Ascending aorta (tissue), 2 donors: Measurements from ENCODE around the gene IL15. TPM values are rescaled to one million over a fixed set of nuclear protein-coding genes. Genes with fewer than 3 reads are reported as not detected.

Experiments used
- DNase-seq, 2 donors: peaks; one replicate each; pipeline ENCODE4 v3.0.0-alpha.2; 2019; ENCODE audit warnings: low spot score in 2 of 2
- H3K27ac ChIP-seq, 2 donors: fragments of 200-600 bp; sonication (generic); one replicate each; pipeline ENCODE4 v1.5.1; 2016 to 2017; ENCODE audit warnings: mild to moderate bottlenecking in 1 of 2
- H3K27me3 ChIP-seq: fragments of 200-600 bp; sonication (generic); one replicate; pipeline ENCODE4 v1.5.1; 2017
- H3K36me3 ChIP-seq, 2 donors: fragments of 200-600 bp; sonication (generic); one replicate each; pipeline ENCODE4 v1.5.1; 2016
- H3K4me1 ChIP-seq, 2 donors: fragments of 200-600 bp; sonication (generic); one replicate each; pipeline ENCODE4 v1.5.1; 2016 to 2017; ENCODE audit warnings: mild to moderate bottlenecking in 1 of 2
- H3K4me3 ChIP-seq, 2 donors: fragments of 200-600 bp; sonication (generic); one replicate each; pipeline ENCODE4 v1.5.1; 2016 to 2017; ENCODE audit warnings: mild to moderate bottlenecking in 1 of 2
- H3K9me3 ChIP-seq, 2 donors: fragments of 200-600 bp; sonication (generic); one replicate each; pipeline ENCODE4 v1.5.1; 2016
- intact Hi-C: fragments of 100-400 bp; cut with DNase I; formaldehyde crosslinking; loops from one replicate; pipeline ENCODE4 v1.15.1; 2023
- total RNA-seq: library from RNA; depleted of rRNA; stranded (reverse); fragments of >200 nt; gene quantifications from one replicate; pipeline ENCODE4 v1.1.0, GENCODE V29; 2016
- TF ChIP-seq, protein P1 (sequence below), 3 experiments: fragments of 200-600 bp in 2 of 3; fragments of 450-650 bp in 1 of 3; sonication (generic) in 2 of 3; IDR thresholded peaks; one replicate each; pipeline ENCODE4 v1.5.1; 2016 to 2019; ENCODE audit warnings: antibody characterized with exemption in 3 of 3, mild to moderate bottlenecking in 1 of 3, moderate library complexity in 1 of 3

IL15 gene
- total RNA-seq, 1 donor from 2014 or later: 11.5 TPM

DNA sequence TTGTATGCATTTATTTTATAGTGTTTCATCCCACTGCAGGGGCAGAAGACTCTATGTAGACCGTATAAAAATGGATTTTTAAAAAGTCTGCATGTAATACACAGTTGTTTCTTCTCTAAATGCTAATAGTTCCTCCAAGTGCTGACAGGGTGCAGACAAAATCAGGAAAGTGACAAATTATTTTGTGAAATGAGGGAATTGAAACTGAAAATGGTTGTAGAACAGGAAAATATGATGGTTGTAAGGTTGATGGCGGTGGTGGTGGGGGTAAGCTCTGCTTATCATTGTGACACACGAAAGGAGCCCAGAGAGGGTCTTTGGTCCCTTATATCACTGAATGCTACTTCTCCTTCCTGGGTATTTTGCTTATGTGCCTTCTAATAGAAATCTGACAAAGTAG lies 4.3 kb downstream of the IL15 start:
- DNase-seq: no peak
- intact Hi-C loops: loop anchor here (10.0 kb wide), 2 partner anchors 416 to 1204 kb away; partner anchors contain the start of genes INPP4B and ZNF330
- H3K27ac ChIP-seq: no peak overlapping the region
- no peaks in the 10 kb centered on the region for H3K27me3 ChIP-seq
- H3K4me1 ChIP-seq: peaks cover 0 to 9% of the 10 kb centered on the region in 2 donors
- TF ChIP-seq, protein P1, sequence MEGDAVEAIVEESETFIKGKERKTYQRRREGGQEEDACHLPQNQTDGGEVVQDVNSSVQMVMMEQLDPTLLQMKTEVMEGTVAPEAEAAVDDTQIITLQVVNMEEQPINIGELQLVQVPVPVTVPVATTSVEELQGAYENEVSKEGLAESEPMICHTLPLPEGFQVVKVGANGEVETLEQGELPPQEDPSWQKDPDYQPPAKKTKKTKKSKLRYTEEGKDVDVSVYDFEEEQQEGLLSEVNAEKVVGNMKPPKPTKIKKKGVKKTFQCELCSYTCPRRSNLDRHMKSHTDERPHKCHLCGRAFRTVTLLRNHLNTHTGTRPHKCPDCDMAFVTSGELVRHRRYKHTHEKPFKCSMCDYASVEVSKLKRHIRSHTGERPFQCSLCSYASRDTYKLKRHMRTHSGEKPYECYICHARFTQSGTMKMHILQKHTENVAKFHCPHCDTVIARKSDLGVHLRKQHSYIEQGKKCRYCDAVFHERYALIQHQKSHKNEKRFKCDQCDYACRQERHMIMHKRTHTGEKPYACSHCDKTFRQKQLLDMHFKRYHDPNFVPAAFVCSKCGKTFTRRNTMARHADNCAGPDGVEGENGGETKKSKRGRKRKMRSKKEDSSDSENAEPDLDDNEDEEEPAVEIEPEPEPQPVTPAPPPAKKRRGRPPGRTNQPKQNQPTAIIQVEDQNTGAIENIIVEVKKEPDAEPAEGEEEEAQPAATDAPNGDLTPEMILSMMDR (IDR thresholded peaks at IDR 0.05): no peak
- no peak overlapping the region for H3K4me3 ChIP-seq
- no peaks in the 10 kb centered on the region for H3K36me3 ChIP-seq
- H3K9me3 ChIP-seq: no peaks in the 10 kb centered on the region

- TF ChIP-seq, protein P1 (IDR thresholded peaks at IDR 0.05): no peak
- Histone ChIP-seq H3K4me3 (no peak overlapping the region), H3K9me3 (no peaks in the 10 kb centered on the region), H3K4me1 (peaks cover 0 to 9% of the 10 kb centered on the region in 2 donors), H3K36me3 (no peaks in the 10 kb centered on the region), H3K27me3 (no peaks in the 10 kb centered on the region), H3K27ac (no peak overlapping the region)
- intact Hi-C loops: loop anchor here (10.0 kb wide), 2 partner anchors 417 to 1203 kb away; partner anchors contain the start of genes INPP4B and ZNF330
- DNase-seq: no peak
Observed at GRCh38 chr4:141642063-141642462, 5.7 kb downstream of the IL15 start.

- no peak for DNase-seq
- no peak overlapping the region for H3K27ac ChIP-seq
- H3K4me1 ChIP-seq: peaks cover 0 to 12% of the 10 kb centered on the region in 2 donors
- TF ChIP-seq, protein P1 (IDR thresholded peaks at IDR 0.05): no peak
- intact Hi-C loops: loop anchor here (10.0 kb wide), 2 partner anchors 418 to 1202 kb away; partner anchors contain the start of genes INPP4B and ZNF330
- H3K36me3 ChIP-seq: no peaks in the 10 kb centered on the region
- H3K27me3 ChIP-seq: no peaks in the 10 kb centered on the region
- H3K9me3 ChIP-seq: no peaks in the 10 kb centered on the region
- no peak overlapping the region for H3K4me3 ChIP-seq
Observed at GRCh38 chr4:141642711-141643110, 6.3 kb downstream of the IL15 start.

DNA sequence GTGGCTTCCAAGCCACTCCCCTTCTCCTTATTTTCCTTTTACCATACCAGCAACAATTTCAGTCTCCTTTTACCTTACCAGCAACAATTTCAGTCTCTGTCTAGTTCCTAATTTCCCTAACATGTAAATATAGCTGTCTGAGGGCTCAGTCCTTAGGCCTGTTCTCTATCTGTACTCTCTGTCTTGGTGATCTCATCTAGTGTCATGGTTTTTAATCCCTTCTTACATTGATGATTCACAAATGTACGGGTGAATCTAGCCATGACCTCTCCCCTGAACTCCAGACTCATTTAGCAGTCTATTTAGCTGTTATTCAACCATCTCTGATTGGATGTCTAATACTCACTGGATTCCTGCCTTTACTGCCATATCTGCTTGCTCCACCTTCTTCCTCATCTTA lies 7.2 kb downstream of the IL15 start:
- H3K4me1 ChIP-seq: peaks cover 0 to 12% of the 10 kb centered on the region in 2 donors

GRCh38 chr4:141645611-141646340 lies 9.4 kb downstream of the IL15 start:
- TF ChIP-seq, protein P1 (IDR thresholded peaks at IDR 0.05): no peak
- peaks cover 0 to 6% of the 10 kb centered on the region in 2 donors for H3K4me1 ChIP-seq
- intact Hi-C loops: loop anchor here (10.0 kb wide), 2 partner anchors 421 to 1199 kb away; partner anchors contain the start of genes INPP4B and ZNF330

More for the DNA sequence above, 7.2 kb downstream of the IL15 start:
- Histone ChIP-seq H3K27ac (peak overlapping the region in 1 of 2 donors; percentile 31), H3K36me3 (no peaks in the 10 kb centered on the region), H3K27me3 (no peaks in the 10 kb centered on the region), H3K9me3 (no peaks in the 10 kb centered on the region), H3K4me3 (no peak overlapping the region)
- DNase-seq: no peak
- TF ChIP-seq, protein P1 (IDR thresholded peaks at IDR 0.05): no peak
- intact Hi-C loops: loop anchor here (10.0 kb wide), 2 partner anchors 419 to 1201 kb away; partner anchors contain the start of genes INPP4B and ZNF330

More at GRCh38 chr4:141645611-141646340, 9.4 kb downstream of the IL15 start:
- Histone ChIP-seq H3K27me3 (no peaks in the 10 kb centered on the region), H3K36me3 (no peaks in the 10 kb centered on the region), H3K9me3 (no peaks in the 10 kb centered on the region), H3K4me3 (no peak overlapping the region), H3K27ac (peak overlapping the region in 1 of 2 donors; percentile 7)
- DNase-seq: no peak
